HG02840 (cell line): Measurements from ENCODE around the gene KATNB1.

Experiments
- ATAC-seq: cut with Tn5 transposase; IDR thresholded peaks from one replicate; pipeline ENCODE4 v1.9.1; 2021; ENCODE audit warnings: mild to moderate bottlenecking, moderate library complexity, moderate number of reproducible peaks; ENCODE audit not compliant: unreplicated experiment, low FRiP score

KATNB1 gene

DNA sequence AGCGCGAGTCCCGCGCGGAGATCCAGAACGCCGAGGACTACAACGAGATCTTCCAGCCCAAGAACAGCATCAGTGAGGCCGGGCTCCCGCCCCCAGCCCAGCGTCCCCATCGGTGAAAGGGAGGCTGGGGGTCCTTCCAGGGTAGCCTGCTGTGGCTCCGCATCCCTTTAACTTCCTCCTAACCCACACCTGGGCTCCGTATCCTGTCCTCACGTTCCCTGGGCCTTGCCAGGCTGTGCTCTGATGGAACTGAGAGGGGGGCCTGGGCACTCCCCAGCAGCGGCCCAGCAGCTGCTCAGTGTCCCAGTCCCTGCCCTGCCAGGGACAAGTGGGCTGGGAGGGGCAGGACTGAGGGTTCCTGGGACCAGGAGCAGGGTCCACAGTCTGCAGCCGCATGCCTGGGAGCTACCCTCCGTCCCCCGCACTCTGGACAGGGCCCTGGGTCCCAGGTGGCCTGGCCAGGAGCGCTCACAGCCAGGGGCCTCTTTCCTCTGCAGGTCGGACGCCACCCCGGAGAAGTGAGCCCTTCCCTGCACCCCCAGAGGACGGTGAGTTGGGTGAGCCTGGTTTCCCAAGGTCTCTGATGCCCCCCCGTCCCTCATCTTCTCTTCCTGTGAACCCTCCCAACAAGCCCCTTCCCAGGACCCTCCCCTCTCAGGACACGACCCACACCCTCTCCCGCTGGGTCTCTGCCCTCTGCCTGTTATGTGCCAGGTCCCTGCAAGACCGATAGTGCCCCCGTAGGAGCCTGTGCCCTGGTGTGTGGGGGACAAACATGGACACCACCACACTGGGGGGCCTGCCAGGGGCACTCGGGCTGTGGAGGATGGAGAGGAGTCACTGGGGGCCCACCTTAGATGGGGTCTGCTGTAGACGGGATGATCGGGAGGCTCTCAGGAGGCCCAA is 18.1 kb downstream of the KATNB1 start:
- no peak for ATAC-seq

GRCh38 chr16:57754354-57755060 is 18.9 kb downstream of the KATNB1 start:
- no peak for ATAC-seq

- no peak for ATAC-seq
Measured at GRCh38 chr16:57755061-57755684, 19.6 kb downstream of the KATNB1 start.

DNA sequence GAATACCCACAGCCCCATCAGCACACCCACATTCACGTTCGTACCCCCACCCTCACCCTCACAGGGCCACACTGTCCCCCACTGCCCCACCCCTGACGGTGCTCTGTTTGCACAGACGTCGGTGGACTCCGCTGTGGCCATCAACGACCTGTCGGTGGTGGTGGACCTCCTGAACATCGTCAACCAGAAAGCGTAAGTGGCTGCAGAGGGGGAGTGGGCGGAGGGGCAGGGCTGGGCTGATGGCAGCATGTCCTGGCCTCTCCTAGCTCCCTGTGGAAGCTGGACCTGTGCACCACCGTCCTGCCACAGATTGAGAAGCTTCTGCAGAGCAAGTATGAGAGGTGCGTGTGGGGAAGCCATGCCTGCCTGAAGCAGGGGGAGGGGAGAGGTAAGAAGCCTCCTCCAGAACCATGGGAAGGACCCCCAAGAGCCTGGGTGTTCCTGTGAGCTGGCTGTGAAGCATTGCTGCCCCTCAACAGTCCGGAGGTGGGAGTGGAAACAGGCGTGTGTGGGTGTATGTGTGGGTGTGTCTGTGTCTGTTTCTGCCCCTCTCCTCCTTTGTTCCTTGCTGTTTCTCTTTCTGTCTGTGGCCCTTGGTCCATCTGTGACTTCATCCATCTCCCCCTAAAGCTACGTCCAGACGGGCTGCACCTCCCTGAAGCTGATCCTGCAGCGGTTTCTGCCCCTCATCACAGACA is 20.3 kb downstream of the KATNB1 start:
- ATAC-seq = no peak

- ATAC-seq = no peak
Measured at GRCh38 chr16:57756424-57757325, 21.1 kb downstream of the KATNB1 start.

GRCh38 chr16:57757326-57757786 is 21.8 kb downstream of the KATNB1 start:
- no peak for ATAC-seq

GRCh38 chr16:57757883-57758282 is 22.3 kb downstream of the KATNB1 start:
- ATAC-seq = no peak

DNA sequence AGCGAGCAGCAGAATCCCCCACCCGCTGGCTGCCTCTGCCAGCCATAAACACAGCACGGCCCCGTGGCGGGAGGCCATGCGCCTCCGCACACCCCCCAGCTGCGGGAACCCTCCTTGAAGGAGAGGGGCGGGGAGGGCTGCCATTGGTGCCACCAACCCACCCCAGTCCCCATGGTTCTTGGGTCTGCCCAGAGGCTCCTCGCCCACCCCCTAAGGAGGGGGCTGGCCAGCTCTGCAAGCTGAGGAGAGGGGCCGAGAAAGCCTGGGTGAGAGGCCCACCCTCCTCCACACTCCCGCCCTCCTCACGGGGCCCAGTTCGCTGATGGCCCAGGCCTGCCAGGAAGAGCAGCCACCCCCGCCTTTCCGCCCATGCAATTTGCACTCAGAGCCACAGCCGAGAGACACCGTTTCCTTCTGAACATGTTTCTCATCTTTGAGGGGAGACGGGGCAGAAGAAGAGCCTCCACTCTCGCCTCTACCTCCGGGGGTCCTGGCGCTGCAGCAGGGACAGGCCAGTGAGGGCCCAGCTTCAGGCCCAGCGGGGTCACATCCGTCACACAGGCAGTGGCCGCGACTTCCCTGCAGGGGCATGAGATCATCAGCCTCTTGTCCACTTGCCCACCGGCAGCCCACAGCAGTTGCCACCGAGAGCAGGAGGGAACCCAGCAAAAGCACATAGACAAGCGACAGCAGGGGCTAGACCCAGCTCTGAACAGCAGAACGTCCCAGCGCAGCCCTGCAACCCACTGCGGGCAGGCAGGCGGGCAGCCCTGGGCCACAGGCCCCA is 23.0 kb downstream of the KATNB1 start:
- no peak for ATAC-seq

DNA sequence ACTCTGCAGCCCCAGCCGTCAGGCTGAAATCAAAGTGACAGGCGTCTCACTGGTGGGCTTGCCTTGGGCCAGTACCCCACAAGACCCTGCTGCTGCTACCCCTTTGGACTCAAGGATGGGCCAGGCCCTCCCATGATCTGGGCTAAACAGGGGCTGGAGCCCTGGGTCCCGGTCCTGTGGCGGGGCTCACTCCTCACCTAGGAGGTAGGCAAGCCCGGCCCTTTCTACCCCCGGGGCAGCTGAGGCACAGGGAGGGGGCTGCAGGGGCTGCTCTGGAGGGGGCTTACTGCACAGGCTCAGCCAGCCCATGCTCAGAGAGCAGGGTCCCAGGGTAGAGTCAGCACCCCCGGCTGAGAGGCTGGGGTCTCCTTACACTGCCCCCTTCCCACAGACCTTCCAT is 23.6 kb downstream of the KATNB1 start:
- no peak for ATAC-seq

DNA sequence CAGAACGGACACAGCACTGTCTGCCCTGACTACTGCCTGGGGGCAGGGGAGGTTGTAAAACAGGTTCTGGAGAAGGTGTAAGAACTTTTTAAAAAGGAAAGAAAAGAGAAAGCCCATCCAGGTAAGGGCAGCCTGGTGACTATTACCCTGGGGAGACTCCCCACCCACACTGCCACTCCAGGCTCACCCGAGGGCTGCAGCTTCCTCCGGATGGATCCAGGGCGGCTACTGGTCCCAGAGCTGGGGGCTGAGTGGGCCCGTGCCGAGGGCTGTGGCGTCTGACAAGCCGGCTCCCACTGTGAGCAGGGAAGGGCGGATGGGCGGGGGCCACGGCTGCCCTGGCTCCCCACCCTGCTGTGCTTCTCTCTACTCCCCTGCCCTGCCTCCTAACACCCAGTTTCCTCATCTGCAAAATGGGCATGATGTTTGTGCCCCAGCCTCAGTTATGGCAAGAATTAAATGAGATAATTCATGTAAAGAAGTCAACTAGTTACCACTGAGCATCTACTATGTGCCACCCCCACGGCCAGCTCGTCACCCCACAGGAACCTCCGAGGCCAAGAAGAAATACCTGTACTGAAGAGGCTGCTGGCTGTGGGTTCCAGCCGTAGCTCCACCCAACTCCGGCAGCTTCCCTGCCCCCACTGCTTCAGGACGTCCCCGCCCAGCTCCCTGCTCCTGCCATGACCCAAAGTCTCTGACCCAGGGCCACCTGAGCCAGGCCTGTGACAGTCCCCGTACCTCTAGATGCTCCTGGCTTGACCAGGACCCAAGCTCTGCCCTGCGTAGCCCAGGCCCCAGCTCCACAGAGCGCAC is 24.2 kb downstream of the KATNB1 start:
- no peak for ATAC-seq

DNA sequence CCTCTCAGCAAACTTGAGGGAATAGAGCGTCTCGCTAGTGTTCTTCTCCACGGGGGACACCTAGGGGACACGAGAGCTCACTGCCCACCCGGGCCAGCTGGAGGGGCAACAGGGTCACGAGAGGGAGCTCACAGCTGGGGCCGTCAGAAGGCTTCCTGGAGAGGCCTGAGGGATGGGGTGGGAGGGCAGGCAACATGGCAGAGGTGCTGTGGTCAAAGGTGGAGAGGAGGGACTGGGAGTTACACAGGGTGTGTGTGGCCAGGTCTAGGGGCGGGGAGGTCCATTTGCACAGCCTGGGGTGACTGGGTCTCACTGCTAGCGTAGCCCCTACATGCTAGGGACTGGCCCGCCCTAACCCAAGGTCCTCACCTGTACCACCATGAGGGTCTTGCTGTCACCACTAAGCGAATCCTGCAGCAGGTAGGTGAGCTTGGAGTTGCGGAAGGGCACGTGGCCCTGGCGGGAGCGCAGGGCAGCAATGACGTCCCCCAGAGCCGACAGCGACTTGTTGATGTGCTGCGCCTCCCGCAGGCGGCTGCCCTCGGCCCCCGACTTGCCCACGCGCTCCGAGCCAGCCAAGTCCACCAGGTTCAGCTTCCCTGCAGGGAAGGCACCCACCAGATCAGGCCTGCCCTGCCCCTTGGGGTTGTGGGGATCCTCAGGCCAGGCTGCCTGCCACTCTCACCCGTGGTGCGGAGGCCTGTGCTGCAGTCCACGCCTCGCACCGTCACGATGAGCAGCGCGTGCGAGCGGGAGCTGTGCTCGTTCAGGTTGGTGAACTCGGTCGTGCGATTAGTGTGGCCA is 25.0 kb downstream of the KATNB1 start:
- no peak for ATAC-seq

GRCh38 chr16:57761301-57761700 is 25.7 kb downstream of the KATNB1 start:
- no peak for ATAC-seq

DNA sequence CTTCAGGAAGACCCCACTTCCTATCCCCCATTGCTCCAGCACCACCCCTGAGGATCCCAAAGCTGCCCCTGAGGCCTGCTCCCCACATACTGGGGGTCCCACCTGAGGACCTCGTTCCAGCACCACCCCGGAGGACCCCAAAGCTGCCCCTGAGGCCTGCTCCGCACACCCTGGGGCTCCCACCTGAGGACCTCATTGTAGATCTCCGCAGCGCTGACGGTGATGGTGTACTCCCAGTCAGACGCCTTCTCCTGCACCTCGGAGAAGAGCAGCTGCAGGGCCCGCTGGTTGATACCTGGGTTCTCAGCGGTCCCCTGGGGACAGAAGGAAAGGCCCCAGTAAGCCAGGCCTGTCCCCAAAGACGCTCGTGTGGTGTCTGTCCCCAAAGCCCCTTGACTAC is 26.4 kb downstream of the KATNB1 start:
- no peak for ATAC-seq

DNA sequence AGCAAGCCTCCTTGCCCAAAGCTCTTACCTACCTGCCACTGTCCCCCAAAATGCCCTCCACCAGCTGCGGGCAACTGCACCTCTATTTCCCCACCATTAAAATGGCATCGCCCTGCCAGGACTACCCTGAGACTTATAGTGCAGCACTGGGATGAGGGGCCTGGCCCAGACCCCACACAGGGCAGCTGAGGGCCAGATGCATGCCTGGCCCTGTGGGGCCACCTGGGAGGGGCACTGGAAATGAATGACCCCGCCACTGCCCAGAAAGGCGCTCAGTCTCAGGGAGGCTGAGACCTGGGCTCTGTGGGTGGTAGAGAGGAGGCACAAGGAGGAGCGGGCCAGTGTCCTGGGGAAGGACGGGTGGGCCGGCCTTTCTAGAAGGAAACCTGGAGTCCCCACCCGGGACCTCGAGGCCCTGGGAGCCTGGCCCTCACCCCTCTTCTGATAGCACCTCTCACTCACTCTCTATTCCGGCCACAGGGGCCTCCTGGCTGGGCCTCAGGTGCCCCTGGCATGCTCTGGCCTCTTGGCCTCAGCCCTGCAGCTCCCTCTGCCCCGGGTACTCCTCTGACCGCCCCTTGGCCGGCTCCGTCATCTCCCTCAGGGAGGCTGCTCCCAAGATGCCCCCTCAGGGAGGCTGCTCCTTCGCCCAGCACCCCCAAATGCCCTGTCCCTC is 26.9 kb downstream of the KATNB1 start:
- no peak for ATAC-seq

DNA sequence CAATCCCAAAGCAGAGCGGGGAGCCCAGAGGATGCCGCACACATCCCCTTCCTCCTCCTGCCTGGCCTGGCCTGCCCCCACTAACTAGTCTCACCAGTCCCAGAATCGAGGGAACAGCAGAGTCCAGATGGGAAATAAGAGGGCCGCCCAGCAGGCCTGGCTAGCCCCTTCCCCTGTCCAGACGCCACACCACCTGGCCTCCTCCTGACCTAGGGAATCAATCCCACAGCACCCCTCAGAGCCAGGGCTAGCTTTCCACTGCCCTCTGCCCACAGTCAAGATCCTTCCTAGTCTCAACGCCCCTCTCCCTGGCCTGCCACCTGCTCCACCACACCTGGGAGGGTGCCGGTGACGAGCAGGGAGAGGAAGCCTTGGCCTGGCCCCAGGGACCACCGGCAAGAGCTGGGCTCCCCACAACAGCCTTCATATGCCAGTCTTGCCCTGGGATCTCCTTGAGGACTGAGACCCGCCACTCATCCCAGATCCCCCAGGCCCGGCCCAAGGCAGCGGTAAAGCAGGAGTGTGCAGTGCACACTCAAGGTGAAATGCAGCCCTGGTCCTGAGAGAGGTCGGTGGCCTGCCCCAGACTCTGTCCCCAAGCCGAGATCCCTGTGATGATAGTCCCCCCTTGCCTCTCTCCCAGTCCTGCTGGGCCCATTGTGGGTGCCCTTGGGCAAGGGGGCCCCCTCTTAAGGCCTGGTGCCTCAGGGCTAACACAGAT is 27.9 kb downstream of the KATNB1 start:
- ATAC-seq = no peak

- ATAC-seq = no peak
Measured at GRCh38 chr16:57764006-57764340, 28.4 kb downstream of the KATNB1 start.
